GM21515 (cell line): Measurements from ENCODE around the gene ROPN1B.
"Not testable (repeated sequence)": the region's sequence is repeated elsewhere in the genome, so short reads cannot be mapped to it uniquely, and the experiment has no call there.

ENCODE experiments used
- ATAC-seq: cut with Tn5 transposase; IDR thresholded peaks from one replicate; pipeline ENCODE4 v1.9.1; 2021; ENCODE audit not compliant: unreplicated experiment

The ROPN1B gene

DNA sequence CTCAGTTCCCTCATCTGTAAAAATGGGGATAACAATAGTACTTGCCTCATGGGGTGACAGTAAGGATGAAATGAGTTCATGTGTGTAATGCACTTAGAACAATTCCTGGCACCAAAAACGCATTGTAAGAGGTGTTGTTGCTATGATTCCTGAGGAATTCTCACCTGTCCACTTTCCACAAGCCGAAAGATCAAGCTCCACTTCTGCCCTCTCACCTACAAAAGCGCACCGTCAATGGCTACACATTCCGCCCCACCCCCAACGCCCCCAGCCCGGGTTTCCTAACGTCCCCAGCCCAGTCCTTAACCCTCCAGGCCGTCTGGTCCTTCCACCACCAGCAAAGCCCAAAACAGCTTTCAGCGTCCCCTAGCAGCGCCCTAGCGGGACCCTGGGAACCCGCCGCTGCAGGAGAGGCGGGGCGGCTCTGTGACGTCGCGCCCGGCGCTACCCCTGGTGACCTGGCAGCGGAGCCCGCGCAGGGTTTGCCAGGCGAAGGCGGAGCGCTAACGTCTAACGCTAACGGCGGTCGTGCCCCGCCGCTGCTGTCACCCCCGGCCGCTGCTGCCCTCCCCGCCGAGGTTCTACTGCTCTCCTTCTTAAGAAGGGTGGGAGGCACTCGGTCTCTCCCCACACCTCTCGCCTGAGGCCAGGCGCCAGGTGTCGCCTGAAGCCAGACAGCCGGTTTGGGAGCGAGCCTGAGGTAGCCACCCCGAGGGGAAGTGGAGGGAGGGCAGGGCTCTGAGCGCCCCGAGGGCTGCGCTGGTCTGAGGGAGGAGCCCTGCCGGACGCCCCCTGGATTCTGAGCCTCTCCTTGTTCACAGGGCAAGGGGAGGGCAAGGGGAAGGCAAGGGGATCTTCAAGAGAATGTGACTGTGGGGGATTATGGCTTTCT, at the start of gene ROPN1B:
ROPN1B (plus strand) TSS at position 478 of the 892 bp plus-strand sequence. CDS start 2,877 bp downstream, outside the sequence.
- ATAC-seq: not testable (repeated sequence)

DNA sequence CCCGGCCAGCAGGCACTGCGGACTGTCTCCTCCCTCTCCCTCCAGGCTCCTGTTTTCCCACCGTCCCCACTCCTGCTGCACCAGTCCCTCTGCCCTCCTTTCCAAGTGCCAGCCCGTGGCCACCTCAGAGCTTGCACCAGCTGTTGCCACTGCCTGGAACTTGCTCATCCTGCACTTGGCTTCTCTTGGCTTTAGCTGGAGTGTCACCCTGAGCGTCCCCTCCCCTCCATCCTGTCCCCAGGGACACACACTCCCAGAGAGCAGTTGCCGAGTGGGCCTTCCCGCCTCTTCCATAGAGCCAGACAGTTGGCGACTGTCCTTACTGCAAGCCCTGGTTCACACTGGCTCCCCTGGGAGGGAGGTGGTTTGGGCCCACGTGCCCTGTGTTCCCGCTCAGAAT, 48.8 kb upstream of the ROPN1B start:
- ATAC-seq: not testable (repeated sequence)

GRCh38 chr3:125920751-125921279, 48.2 kb upstream of the ROPN1B start:
- not testable (repeated sequence) for ATAC-seq

GRCh38 chr3:125921712-125922111, 47.3 kb upstream of the ROPN1B start:
- ATAC-seq: not testable (repeated sequence)

- ATAC-seq: not testable (repeated sequence)
Measured at GRCh38 chr3:125923324-125924115, 45.5 kb upstream of the ROPN1B start.

DNA sequence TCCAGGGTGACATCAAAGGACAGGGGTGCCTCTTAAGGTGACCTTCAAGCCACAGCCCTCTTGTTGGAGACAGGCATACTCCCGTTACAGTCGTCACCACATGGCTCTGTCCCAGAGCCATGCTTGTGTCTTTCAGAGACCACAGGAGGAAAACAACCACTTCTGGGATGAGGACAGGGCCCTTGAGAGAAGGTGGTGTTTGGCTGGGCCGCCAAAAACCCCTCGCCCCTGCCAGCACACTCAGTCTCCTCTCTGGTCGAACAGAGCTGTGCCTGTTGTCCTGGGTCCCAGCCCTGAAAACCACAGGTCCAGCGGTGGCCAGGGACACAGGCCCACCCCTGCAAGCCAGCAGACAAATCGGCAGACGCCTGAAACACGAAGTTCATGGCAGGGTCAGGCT, 44.7 kb upstream of the ROPN1B start:
- ATAC-seq: not testable (repeated sequence)

DNA sequence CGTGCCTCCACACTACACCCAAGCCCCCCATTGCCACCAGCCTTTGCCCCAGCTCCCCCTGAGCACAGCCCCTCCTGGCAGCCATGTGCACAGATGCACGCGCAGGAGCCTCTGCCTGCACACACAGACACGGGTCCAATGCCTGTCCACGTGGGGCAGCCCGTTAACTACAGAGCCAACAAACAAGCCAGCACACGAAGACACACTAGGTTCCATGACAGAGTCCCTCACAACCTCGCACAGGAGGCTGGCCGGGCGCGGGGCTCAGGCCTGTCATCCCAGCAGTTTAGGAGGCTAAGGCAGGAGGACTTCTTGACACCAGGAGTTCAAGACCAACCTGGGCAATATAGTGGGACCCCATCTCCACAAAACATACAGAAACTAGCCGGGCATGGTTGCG, 43.3 kb upstream of the ROPN1B start:
- ATAC-seq: not testable (repeated sequence)

DNA sequence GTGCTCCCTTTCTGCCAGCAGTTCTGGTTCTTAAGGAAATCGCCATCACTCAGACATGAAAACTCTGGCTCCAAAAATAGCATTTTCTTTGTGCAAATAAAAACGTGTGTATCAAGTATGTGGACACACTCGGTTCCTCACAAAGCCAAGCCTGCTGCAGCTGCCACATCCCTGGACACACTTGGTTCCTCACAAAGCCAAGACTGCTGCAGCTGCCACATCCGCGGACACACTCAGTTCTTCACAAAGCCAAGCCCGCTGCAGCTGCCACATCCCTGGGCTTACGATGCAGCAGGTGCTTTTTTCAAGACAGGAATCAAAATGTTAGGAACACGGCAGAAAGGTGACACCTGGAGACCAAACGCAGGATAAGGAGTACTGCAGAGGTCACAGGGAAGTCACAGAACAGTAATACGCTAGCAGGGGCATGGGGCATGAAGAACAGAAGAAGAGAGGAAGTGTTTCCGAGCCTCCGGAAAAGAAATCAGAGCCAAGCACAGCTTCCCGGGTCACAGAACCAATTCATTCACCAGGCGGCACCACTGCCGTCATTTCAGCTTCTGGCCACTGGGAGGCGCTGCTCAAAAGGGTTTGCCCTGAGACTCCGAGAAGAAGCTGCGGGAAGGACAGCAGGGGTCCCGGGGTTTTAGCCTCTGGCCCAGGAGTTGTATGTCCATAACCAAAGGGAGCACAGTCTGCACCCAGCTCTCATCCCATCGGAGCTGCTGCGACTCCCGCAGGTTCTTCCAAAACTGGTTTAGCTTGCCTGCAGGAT, 40.0 kb upstream of the ROPN1B start:
- ATAC-seq: not testable (repeated sequence)

GRCh38 chr3:125929765-125930164, 39.2 kb upstream of the ROPN1B start:
- not testable (repeated sequence) for ATAC-seq

DNA sequence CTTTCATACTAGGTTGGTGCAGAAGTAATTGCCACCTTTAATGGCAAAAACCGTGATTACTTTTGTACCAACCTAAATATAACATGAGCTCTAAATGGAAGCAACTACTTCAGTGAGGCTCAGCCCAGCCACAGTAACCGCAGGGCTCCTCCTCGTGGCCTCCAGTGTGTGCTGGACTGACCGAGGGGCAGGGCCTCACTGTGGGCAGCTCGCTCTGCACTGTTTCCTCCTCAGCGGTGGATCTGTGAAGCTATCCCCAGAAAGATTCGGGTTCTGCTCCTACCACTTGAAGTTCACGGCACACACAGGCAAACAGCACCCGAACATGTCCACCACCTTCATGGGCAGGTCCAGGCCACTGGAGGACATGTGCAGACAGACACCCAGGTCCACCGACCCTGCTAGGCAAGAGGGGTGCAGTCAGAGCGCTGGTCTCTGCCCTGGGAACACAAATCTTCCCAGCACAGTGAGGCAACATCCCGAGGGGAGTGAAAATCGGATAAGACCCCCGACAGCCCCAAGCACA, 37.6 kb upstream of the ROPN1B start:
- ATAC-seq: not testable (repeated sequence)

GRCh38 chr3:125933397-125934173, 35.4 kb upstream of the ROPN1B start:
- ATAC-seq: not testable (repeated sequence)

DNA sequence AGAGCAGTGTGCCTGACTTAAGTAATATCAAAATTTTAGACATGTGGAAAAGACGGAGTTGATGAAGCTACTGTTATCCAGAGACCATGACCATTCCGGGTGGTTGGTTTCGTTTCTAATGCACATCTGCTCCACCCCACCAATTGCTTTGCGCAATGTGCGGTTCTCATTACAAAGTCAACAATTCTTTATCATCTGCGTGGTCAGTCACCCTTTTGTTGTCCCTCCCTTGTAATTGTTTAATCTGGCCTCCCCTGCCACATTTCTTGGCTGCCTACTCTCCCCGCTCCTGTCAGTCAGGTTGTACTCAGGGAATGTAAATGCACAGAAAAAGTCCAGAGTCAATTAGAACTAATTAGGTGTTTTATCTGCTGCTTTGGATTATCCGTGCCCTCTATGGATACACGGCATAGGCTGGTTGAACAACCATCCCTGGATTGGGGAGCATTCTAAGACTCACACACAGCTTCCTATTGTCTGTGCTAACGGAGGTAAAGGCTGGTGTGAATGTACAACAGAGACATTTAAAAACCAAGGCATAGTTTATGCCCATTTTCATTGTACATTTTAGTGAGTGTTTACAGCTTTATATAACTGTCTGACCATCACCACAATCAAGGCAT, 33.6 kb upstream of the ROPN1B start:
- ATAC-seq: not testable (repeated sequence)

- not testable (repeated sequence) for ATAC-seq
Measured at GRCh38 chr3:125936210-125936815, 32.7 kb upstream of the ROPN1B start.

GRCh38 chr3:125936891-125937290, 32.1 kb upstream of the ROPN1B start:
- not testable (repeated sequence) for ATAC-seq

DNA sequence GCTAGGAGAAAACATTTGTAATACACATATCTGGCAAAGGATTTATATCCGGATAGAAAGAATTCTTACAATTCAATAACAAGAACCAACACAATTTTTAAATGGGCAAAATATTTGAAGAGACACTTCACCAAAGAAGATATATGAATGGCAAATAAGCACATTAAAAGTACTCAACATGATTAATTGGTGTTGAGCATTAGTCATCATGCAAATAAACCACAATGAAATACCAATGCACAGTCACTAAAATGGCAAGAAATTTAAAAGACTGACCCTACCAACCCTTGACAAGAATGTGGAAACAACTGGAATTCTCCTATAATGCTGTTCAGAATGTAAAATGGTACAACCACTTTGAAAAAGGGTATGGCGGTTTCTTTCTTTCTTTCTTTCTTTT, 21.2 kb upstream of the ROPN1B start:
- ATAC-seq: not testable (repeated sequence)

- ATAC-seq: not testable (repeated sequence)
Measured at GRCh38 chr3:125948901-125949300, 20.1 kb upstream of the ROPN1B start.

DNA sequence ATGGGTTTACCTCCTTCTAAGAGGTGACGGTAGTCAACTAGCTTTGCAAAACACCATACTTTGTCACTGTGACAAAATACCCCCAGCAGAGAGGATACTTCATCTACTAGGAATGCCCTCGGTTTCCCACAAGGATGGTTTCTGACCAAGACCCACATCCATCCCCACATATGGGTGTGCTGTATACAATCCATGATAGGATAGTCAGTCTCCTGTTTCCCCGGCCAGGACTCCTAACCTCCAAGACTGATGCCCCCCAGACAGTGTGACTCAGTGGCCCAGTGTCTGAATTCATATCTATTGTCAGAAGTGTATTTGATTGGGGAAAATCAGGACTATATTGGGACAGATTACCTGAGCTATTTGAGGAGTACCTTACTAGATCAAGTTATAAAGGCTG, 17.8 kb upstream of the ROPN1B start:
- not testable (repeated sequence) for ATAC-seq

DNA sequence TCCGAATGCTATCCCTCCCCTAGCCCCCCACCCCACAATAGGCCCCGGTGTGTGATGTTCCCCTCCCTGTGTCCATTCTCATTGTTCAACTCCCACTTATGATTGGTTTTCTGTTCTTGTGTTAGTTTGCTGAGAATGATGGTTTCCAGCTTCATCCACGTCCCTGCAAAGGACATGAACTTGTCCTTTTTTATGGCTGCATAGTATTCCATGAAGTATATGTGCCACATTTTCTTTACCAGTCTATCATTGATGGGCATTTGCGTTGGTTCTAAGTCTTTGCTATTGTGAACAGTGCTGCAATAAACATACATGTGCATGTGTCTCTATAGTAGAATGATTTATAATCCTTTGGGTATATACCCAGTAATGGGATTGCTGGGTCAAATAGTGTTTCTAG, 12.0 kb upstream of the ROPN1B start:
- not testable (repeated sequence) for ATAC-seq
